Activated CD4-positive, alpha-beta memory T cell treated with anti-CD3 and anti-CD28 coated beads, Interleukin-2, amount 10 ng/mL, durations not matched to agents 7 days and 5 days (primary cell): ENCODE measurements around the gene MYO1F. TPM values are rescaled to one million over a fixed set of nuclear protein-coding genes. Genes with fewer than 3 reads are reported as not detected.
"Not testable (repeated sequence)": the region's sequence is repeated elsewhere in the genome, so short reads cannot be mapped to it uniquely, and the experiment has no call there.

Experiments
- CTCF ChIA-PET: fragments of 350-600 bp; sonication (Branson Sonifier 250); formaldehyde crosslinking; loops from one replicate; lab custom pipeline; 2021; ENCODE audit warnings: antibody characterized with exemption, inconsistent platforms; lab: Charles Lee
- POLR2A ChIA-PET: fragments of 350-600 bp; sonication (Branson Sonifier 250); formaldehyde crosslinking; loops from one replicate; lab custom pipeline; 2021; ENCODE audit warnings: antibody characterized with exemption; lab: Charles Lee
- DNase-seq: peaks from one replicate; pipeline ENCODE4 v3.0.0-alpha.2; 2020
- H3K27ac Mint-ChIP-seq: one replicate; pipeline ENCODE4 v1.8.0; 2021; ENCODE audit warnings: mild to moderate bottlenecking, mixed read lengths
- H3K27me3 Mint-ChIP-seq: one replicate; pipeline ENCODE4 v1.8.0; 2021; ENCODE audit warnings: mixed read lengths
- H3K36me3 Mint-ChIP-seq: one replicate; pipeline ENCODE4 v1.8.0; 2021; ENCODE audit warnings: low read depth, mixed read lengths
- H3K4me1 Mint-ChIP-seq: one replicate; pipeline ENCODE4 v1.8.0; 2021; ENCODE audit warnings: mixed read lengths
- H3K4me3 Mint-ChIP-seq: one replicate; pipeline ENCODE4 v1.8.0; 2021; ENCODE audit warnings: mild to moderate bottlenecking, mixed read lengths
- H3K9me3 Mint-ChIP-seq: one replicate; pipeline ENCODE4 v1.8.0; 2021; ENCODE audit warnings: mixed read lengths
- total RNA-seq, 2 experiments: library from RNA; stranded (reverse); gene quantifications; one replicate each; pipeline ENCODE4 v1.2.3, GENCODE V29; 2021

MYO1F gene
- total RNA-seq, 2 experiments from 2014 or later = 420 TPM

GRCh38 chr19:8592231-8593009, 15.2 kb upstream of the MYO1F start:
- H3K27me3 Mint-ChIP-seq = peaks cover 9% of the 10 kb centered on the region
- peak; percentile 84 for DNase-seq
- H3K9me3 Mint-ChIP-seq = peaks cover 20% of the 10 kb centered on the region
- H3K4me3 Mint-ChIP-seq = peak overlapping the region; percentile 48
- ChIA-PET CTCF (interaction anchor here (1.6 to 6.9 kb wide), 3 partner anchors 11 to 102 kb away, joined by 4 to 41 read pairs (median 5); no protein-coding TSS in a partner anchor), POLR2A (interaction anchor here (1.1 kb wide), 1 partner anchor 10 kb away, joined by 4 read pairs; no protein-coding TSS in a partner anchor)
- H3K4me1 Mint-ChIP-seq = peaks cover 11% of the 10 kb centered on the region
- no peak overlapping the region for H3K27ac Mint-ChIP-seq
- peaks cover 6% of the 10 kb centered on the region for H3K36me3 Mint-ChIP-seq

GRCh38 chr19:8589177-8589714, 12.0 kb upstream of the MYO1F start:
- ChIA-PET POLR2A (no interaction called here), CTCF (no interaction called here)
- peaks cover 12% of the 10 kb centered on the region for H3K4me1 Mint-ChIP-seq
- H3K4me3 Mint-ChIP-seq = no peak overlapping the region
- H3K27me3 Mint-ChIP-seq = peaks cover 9% of the 10 kb centered on the region
- peaks cover 13% of the 10 kb centered on the region for H3K9me3 Mint-ChIP-seq
- peaks cover 3% of the 10 kb centered on the region for H3K36me3 Mint-ChIP-seq
- no peak for DNase-seq
- H3K27ac Mint-ChIP-seq = no peak overlapping the region

DNA sequence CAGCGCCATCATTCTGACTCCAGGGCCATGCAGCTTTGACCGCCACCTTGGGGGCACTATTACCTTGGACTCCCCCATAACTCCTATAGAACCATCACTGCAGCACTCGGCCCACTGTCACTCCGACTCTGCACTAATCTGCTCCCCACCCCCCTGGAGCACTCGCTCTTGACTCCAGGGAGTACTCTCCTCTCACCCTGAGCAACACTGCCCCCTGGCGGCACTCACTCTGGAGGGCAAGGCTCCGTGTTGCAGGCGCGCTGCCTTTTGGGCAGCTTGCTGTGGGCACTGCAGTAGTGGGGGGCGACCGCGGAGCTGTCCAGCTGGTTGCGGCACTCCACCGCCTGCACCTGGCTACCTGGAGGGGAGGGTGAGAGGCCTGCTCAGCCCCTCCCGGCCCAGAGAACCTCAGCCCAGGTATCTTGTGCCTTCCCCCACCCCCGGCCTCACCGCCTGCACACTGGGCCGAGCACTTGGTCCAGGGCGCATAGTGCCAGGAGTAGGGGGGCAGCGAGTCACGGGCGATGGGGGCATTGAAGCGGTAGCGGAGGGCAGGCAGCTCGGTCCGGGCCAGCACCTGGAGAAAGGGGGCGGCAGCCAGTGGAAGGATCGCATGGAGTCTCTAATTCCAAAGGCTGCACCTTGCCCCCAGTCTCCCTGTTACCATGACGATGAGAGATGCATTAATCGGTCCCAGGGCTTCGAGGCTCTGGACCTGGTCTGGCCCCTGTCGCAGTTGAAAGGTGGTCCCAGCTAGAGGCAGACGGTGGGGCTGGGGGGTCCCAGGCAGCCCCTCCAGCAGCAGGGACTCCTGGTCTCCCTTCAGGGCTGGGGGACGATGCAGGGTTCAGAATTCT, 8.9 kb upstream of the MYO1F start:
- H3K4me1 Mint-ChIP-seq = peaks cover 3% of the 10 kb centered on the region
- H3K9me3 Mint-ChIP-seq = no peaks in the 10 kb centered on the region
- no peaks in the 10 kb centered on the region for H3K36me3 Mint-ChIP-seq
- H3K4me3 Mint-ChIP-seq = no peak overlapping the region
- ChIA-PET POLR2A (no interaction called here), CTCF (interaction anchor here (0.6 to 2.8 kb wide), 5 partner anchors 8 to 233 kb away, joined by 4 to 12 read pairs (median 5); partner anchors contain the start of genes MARCHF2 and MYO1F)
- peaks cover 3% of the 10 kb centered on the region for H3K27me3 Mint-ChIP-seq
- DNase-seq = peak; percentile 76
- H3K27ac Mint-ChIP-seq = no peak overlapping the region

- POLR2A ChIA-PET = no interaction called here
- H3K4me1 Mint-ChIP-seq = peaks cover 7% of the 10 kb centered on the region
- no peak overlapping the region for H3K4me3 Mint-ChIP-seq
- H3K9me3 Mint-ChIP-seq = no peaks in the 10 kb centered on the region
- no peak for DNase-seq
- H3K27ac Mint-ChIP-seq = no peak overlapping the region
- no peaks in the 10 kb centered on the region for H3K27me3 Mint-ChIP-seq
- CTCF ChIA-PET = interaction anchor here (1.4 to 2.8 kb wide), 2 partner anchors 114 to 172 kb away, joined by 5 to 12 read pairs; partner anchors contain the start of gene MARCHF2
- H3K36me3 Mint-ChIP-seq = no peaks in the 10 kb centered on the region
Measured at GRCh38 chr19:8584965-8585893, 8.0 kb upstream of the MYO1F start.

DNA sequence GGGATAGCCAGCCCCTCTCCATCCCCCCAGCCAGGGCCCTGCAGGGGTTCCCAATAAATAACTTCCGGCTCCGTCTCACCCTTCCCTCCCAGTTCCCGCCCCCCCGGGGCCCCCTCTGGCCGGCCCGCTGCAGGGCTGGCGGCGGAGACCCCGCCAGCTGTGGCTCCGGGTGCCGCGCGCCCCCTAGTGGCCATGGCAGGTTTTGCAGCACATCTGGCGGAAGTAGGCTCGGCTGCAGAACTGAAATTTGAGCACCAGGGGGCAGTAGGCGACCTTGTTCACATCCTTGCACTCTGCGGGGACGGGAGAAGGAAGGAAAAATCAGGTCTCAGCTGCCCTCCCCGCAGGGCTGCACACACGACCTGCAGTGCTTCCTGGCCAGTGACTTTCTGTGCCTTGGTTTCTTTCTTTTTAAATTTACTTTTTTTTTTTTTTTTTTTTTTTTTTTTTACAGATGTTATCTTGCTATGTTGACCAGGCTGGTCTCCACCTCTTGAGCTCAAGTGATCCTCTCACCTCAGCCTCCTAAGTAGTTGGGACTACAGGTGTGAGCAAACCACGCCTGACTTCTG, 3.6 kb upstream of the MYO1F start:
- Mint-ChIP-seq H3K36me3 (peaks cover 15% of the 10 kb centered on the region), H3K4me1 (peaks cover 30% of the 10 kb centered on the region), H3K9me3 (no peaks in the 10 kb centered on the region), H3K27me3 (peaks cover 3% of the 10 kb centered on the region), H3K27ac (no peak overlapping the region), H3K4me3 (no peak overlapping the region)
- peak; percentile 89 for DNase-seq
- ChIA-PET POLR2A (interaction anchor here (1.2 to 4.8 kb wide), 4 partner anchors 9 to 16 kb away, joined by 3 to 31 read pairs (median 6); no protein-coding TSS in a partner anchor), CTCF (interaction anchor here (0.5 to 7.6 kb wide), 23 partner anchors 10 to 227 kb away, joined by 3 to 69 read pairs (median 8); partner anchors contain the start of genes ACTL9, MARCHF2 and ZNF414)

- H3K27me3 Mint-ChIP-seq = peaks cover 3% of the 10 kb centered on the region
- peaks cover 34% of the 10 kb centered on the region for H3K36me3 Mint-ChIP-seq
- CTCF ChIA-PET = interaction anchor here (0.5 to 7.6 kb wide), 28 partner anchors 8 to 524 kb away, joined by 3 to 69 read pairs (median 6); partner anchors contain the start of genes HNRNPM, MARCHF2, RAB11B and ZNF414
- H3K9me3 Mint-ChIP-seq = peaks cover 5% of the 10 kb centered on the region
- H3K4me1 Mint-ChIP-seq = peaks cover 49% of the 10 kb centered on the region
- peak; percentile 85 for DNase-seq
- H3K4me3 Mint-ChIP-seq = peak overlapping the region; percentile 29
- POLR2A ChIA-PET = interaction anchor here (0.6 to 4.8 kb wide), 12 partner anchors 9 to 134 kb away, joined by 3 to 50 read pairs (median 4); partner anchors contain the start of genes HNRNPM and ZNF414
- peak overlapping the region; percentile 24 for H3K27ac Mint-ChIP-seq
Measured at GRCh38 chr19:8578642-8579265, 1.5 kb upstream of the MYO1F start.

- no peak for DNase-seq
- Mint-ChIP-seq H3K27me3 (peaks cover 3% of the 10 kb centered on the region), H3K9me3 (peaks cover 6% of the 10 kb centered on the region), H3K27ac (peak overlapping the region; percentile 96), H3K4me1 (peaks cover 60% of the 10 kb centered on the region), H3K4me3 (peak overlapping the region; percentile 95), H3K36me3 (peaks cover 44% of the 10 kb centered on the region)
- ChIA-PET CTCF (interaction anchor here (0.7 to 7.6 kb wide), 17 partner anchors 9 to 241 kb away, joined by 3 to 69 read pairs (median 7); partner anchors contain the start of genes MARCHF2 and ZNF414), POLR2A (interaction anchor here (0.7 to 4.8 kb wide), 9 partner anchors 8 to 215 kb away, joined by 3 to 50 read pairs (median 12); partner anchors contain the start of genes HNRNPM and ZNF414)
Measured at GRCh38 chr19:8577741-8578140, 499 bp upstream of the MYO1F start.

DNA sequence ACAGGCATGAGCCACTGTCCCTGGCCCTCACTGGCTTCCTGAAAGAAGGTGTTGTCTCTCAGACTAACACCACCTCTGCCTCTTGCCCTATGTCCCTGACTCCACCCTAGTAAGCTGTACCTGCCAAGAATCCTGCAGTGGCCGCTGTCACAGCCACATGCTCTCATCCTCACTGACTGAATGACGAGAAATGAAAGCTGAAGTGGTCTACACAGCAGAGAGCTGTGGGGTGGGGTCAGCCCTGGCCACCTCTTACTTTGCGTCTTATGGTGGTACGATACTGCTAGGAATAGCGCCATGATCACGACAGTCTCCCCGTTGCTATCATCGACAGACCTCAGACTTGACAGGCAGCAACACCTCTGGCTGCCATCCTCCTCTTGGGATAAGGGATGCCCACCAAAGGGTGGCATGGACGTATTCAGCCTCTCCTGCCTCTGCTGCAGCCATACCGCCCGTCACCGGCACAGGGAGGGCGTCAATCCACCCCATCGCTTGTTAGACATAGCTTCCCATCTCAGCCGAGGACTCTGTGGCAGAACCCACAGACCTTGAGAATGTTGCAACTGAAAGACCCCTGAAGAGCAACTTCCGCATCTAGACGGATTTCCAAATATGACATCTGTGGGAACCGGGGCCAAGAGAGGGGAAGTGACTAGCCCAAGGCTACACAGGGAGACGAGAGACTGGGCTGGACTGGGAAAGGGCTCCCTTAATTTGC, 809 bp downstream of the MYO1F start:
- peaks cover 6% of the 10 kb centered on the region for H3K9me3 Mint-ChIP-seq
- H3K27me3 Mint-ChIP-seq = peaks cover 3% of the 10 kb centered on the region
- H3K27ac Mint-ChIP-seq = peak overlapping the region; percentile 96
- DNase-seq = peak; percentile 46
- H3K4me1 Mint-ChIP-seq = peaks cover 71% of the 10 kb centered on the region
- peaks cover 54% of the 10 kb centered on the region for H3K36me3 Mint-ChIP-seq
- POLR2A ChIA-PET = interaction anchor here (0.7 to 4.7 kb wide), 17 partner anchors 9 to 186 kb away, joined by 3 to 50 read pairs (median 5); partner anchors contain the start of genes HNRNPM, MARCHF2, RAB11B and ZNF414
- H3K4me3 Mint-ChIP-seq = peak overlapping the region; percentile 95
- CTCF ChIA-PET = interaction anchor here (0.6 to 7.6 kb wide), 9 partner anchors 7 to 130 kb away, joined by 3 to 69 read pairs (median 3); partner anchors contain the start of gene ZNF414

DNA sequence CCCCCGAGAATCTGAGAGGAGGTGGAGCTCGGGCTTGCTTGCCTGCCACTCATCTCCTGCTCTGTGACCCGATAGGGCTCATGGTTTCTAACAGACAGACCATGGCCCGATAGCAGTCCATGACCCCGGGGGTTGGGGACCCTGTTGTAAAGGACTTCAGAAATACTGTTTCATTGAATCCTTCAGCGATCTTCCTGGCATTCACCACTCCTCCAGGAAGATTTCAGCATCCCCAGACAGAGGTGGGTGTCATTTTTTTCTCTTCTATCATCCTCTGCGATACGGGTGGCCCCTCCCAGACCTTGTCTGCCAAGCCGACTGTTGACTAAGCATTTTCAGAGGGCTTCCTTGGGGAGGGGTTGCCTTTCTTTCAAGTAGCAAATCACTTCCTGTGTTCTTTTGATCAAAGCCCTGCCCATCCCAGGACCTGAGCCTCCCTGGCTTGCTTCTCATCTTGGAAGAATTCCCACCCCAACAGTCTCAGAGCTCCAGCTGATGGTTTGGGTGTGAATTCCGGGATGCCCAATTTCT, 1.7 kb downstream of the MYO1F start:
- Mint-ChIP-seq H3K9me3 (peaks cover 6% of the 10 kb centered on the region), H3K4me3 (peak overlapping the region; percentile 95), H3K27ac (peak overlapping the region; percentile 96), H3K4me1 (peaks cover 74% of the 10 kb centered on the region), H3K27me3 (peaks cover 3% of the 10 kb centered on the region), H3K36me3 (peaks cover 63% of the 10 kb centered on the region)
- peak; percentile 72 for DNase-seq
- POLR2A ChIA-PET = interaction anchor here (1.1 to 4.7 kb wide), 9 partner anchors 8 to 162 kb away, joined by 3 to 50 read pairs (median 5); partner anchors contain the start of genes HNRNPM, MARCHF2 and ZNF414
- CTCF ChIA-PET = interaction anchor here (0.6 to 7.6 kb wide), 6 partner anchors 8 to 162 kb away, joined by 3 to 69 read pairs (median 4); partner anchors contain the start of genes MARCHF2 and ZNF414

DNA sequence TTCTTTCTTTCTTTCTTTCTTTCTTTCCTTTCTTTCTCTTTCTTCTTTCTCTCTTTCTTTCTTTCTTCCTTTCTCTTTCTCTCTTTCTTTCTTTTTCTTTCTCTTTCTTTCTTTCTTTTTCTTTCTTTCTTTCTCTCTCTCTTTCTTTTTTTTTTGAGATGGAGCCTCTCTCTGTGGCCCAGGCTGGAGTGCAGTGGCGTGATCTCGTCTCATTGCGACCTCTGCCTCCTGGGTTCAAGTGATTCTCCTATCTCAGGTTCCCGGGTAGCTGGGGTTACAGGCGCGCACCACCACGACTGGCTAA, 2.7 kb downstream of the MYO1F start:
- DNase-seq, H3K9me3 Mint-ChIP-seq, H3K27me3 Mint-ChIP-seq: not testable (repeated sequence)
- CTCF ChIA-PET = interaction anchor here (1.4 kb wide), 2 partner anchors 80 to 161 kb away, joined by 3 to 4 read pairs; partner anchors contain the start of gene MARCHF2
- Mint-ChIP-seq H3K36me3 (peaks cover 73% of the 10 kb centered on the region), H3K4me1 (peaks cover 79% of the 10 kb centered on the region), H3K4me3 (peak overlapping the region; percentile 95), H3K27ac (peak overlapping the region; percentile 96)
- POLR2A ChIA-PET = interaction anchor here (1.1 to 8.7 kb wide), 4 partner anchors 9 to 61 kb away, joined by 3 to 104 read pairs (median 36); partner anchors contain the start of gene ZNF414
